ENCODE data around the gene OR5H15.
"Not testable (repeated sequence)": the region's sequence is repeated elsewhere in the genome, so short reads cannot be mapped to it uniquely, and the experiment has no call there.

The OR5H15 gene

GRCh38 chr3:98166396-98166795 lies at the start of gene OR5H15:
TSS of gene OR5H15 (plus strand) at chr3:98166696. CDS start at chr3:98168700, 2,004 bp downstream.
- no peak for DNase-seq (ENCODE audit: low read depth, low spot score)
- H3K27ac ChIP-seq: no peak within 1 kb of the TSS

DNA sequence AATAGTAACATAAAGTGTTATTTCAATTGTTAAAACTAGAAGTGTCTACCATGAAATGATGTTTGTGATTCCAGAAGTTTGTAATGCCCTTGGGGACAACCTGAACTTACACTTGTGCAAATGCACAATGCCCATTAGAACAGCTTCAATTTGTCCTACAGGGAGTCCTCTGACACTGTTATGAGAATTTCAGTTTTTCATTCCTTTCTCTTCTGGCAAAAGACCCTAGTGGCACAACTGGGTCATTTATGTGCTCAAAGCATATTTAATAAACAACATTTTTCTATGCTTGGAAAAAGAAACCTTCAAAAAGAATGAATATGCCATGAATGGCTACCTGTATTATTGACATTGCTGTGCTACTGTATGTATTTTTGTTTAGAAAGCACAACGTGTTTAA lies 36.1 kb upstream of the OR5H15 start, which contains the start of gene OR5H1:
Gene OR5H1 (plus strand): TSS at position 301 of the 400 bp plus-strand sequence. CDS start 1,977 bp downstream, outside the sequence.
- DNase-seq (ENCODE audit: low read depth, low spot score): no peak
- no peak within 1 kb of the TSS for H3K27ac ChIP-seq

DNA sequence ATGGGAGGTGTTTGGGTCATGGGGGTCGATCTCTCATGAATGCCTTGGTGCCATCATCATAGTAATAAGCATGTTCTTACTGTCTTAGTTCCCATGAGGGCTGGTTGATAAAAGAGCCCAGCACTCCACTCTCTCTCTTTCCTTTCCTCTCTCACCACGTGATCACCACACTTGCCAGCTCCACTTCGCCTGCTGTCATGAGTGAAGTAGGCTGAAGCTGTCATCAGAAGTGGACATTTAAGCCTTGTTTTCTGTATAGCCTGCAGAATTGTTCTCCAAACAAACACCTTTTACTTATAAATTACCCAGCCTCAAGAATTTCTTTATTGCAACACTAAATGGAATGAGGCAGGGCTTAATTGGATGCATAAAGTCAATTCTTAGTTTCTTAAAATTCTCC lies 29.9 kb upstream of the OR5H15 start:
- no peak overlapping the region for H3K27ac ChIP-seq
- no peak for DNase-seq (ENCODE audit: low read depth, low spot score)

DNA sequence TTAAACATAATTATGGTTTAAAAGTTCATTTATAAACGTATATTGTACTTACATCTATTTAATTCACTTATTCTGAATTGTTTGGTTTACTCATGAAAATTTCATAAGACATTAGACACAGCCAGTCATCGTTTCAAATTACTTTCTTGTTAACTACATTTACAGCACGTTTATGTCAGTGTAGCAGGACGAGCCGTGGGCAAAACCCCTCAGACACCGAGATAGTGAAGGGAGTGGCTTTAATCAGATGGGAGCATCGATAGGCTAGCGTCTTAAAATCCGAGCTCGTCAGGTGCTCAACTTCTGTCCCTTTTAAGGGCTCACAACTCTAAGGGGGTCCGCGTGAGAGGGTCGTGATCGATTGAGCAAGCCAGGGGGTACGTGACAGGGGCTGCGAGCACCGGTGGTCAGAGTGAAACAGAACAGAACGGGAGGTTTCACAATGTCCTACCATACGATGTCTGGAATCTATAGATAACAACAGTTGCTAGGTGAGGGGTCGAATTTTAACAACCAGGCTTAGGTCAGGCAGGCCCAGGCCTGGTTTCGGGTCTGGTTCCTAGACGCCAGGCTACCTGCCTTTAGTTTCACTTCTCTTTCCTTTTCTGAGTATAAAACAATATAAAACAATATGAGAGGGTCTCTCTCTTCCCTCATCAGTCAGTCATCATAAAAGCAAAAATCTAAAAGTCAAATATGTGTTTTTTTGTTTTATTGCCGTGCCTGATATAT lies 28.5 kb upstream of the OR5H15 start:
- H3K27ac ChIP-seq; DNase-seq (ENCODE audit: low read depth, low spot score): not testable (repeated sequence)

DNA sequence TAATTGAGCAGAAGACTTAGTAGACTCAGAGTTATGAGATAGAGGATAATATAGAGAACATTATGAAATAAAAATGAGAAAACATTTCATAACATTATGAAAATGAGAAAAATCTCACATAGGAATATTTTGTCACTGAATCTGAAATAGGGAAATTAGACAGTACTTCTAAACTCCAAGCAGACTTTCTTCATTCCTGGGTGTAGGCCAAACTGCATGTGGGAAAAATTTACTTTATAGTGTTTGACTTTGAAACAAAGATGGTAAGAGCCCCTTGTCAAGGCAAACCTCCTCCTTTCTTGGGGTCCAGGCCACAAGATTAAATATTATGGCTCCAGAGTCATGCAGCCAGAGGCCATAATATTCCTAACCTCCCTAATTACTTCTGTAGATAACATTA lies 26.0 kb upstream of the OR5H15 start:
- no peak for DNase-seq (ENCODE audit: low read depth, low spot score)
- no peak overlapping the region for H3K27ac ChIP-seq

DNA sequence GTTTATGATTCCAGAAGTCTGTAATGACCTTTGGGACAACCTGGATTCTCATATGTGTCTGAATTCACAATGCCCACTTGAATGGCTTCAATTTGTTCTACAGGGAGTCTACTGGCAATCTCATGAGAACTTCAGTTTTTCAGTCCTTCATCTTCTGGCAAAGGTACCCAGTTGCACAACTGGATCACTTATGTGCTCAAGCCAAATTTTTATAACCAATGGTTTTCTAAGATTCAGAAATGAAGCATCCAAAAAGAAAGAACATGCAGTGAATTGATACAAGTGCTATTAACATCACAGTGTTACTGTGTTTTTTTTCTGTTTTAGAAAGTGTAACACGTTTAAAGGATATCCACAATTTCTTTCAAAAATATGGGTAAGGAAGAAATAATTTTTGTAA lies 19.3 kb upstream of the OR5H15 start, which contains the start of gene OR5H14:
Gene OR5H14 (plus strand): TSS at position 301 of the 400 bp plus-strand sequence. CDS start 1,907 bp downstream, outside the sequence.
- no peak for DNase-seq (ENCODE audit: low read depth, low spot score)
- no peak within 1 kb of the TSS for H3K27ac ChIP-seq

GRCh38 chr3:98148751-98149150 lies 17.7 kb upstream of the OR5H15 start:
- no peak for DNase-seq (ENCODE audit: low read depth, low spot score)
- no peak overlapping the region for H3K27ac ChIP-seq

- DNase-seq (ENCODE audit: low read depth, low spot score); H3K27ac ChIP-seq: not testable (repeated sequence)
Measured at GRCh38 chr3:98149456-98149855, 17.0 kb upstream of the OR5H15 start.

GRCh38 chr3:98151241-98151640 lies 15.3 kb upstream of the OR5H15 start:
- H3K27ac ChIP-seq: no peak overlapping the region
- DNase-seq (ENCODE audit: low read depth, low spot score): no peak

DNA sequence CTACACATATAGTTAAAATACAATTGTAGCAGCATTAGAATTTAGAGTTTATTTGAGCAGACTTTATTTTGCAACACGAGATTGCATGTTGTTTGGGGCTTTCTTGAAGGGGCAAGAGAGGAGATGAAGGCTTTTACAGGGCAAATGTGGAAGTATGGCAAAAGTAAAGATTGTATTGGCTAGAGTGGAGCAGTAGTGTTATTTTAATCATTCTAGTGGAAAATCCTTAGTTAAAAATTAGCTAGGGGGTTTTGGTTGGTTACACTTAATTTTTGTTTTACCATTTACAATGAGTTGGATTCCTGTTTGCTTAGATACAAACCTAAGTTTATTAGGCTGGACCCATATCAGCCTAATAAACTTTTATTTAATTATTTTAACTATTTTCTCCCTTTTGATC lies 4.6 kb downstream of the OR5H15 start:
- DNase-seq (ENCODE audit: low read depth, low spot score): no peak

DNA sequence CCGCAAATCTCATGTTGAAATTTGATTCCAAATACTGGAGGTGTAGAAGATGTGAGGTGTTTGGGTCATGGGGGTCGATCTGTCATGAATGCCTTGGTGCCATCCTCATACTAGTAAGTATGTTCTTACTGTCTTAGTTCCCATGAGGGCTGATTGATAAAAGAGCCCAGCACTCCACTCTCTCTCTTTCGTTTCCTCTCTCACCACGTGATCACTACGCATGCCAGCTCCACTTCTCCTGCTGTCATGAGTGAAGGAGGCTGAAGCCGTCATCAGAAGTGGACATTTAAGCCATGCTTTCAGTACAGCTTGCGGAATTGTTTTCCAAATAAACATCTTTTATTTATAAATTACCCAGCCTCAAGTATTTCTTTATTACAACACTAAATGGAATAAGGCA lies 6.1 kb downstream of the OR5H15 start:
- no peak overlapping the region for H3K27ac ChIP-seq
- DNase-seq (ENCODE audit: low read depth, low spot score): no peak

More for the DNA sequence above, 4.6 kb downstream of the OR5H15 start:
- H3K27ac ChIP-seq: no peak overlapping the region

GRCh38 chr3:98180319-98180890 lies 13.9 kb downstream of the OR5H15 start:
- DNase-seq (ENCODE audit: low read depth, low spot score): no peak
- H3K27ac ChIP-seq: no peak overlapping the region

GRCh38 chr3:98182196-98182595 lies 15.7 kb downstream of the OR5H15 start:
- no peak overlapping the region for H3K27ac ChIP-seq
- no peak for DNase-seq (ENCODE audit: low read depth, low spot score)

DNA sequence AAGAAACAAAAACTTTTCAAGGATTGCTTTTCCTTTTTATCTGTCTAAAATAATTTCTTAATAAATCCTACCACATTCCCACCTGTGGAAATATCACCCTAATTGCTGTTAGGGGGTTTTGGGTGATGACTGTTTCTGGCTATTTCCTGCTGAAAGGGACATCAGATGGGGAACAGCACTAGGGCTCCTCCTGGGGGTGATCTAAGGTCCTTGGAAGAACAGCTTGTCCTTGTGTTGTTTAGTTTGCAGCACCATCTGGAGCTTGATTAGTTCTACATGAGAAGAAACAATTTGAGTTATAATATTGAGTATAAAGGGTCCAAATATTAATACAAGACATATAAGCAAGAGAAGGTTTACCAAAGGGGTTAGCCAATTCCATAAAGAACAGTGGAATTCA lies 18.7 kb downstream of the OR5H15 start:
- DNase-seq (ENCODE audit: low read depth, low spot score): no peak
- H3K27ac ChIP-seq: no peak overlapping the region

DNA sequence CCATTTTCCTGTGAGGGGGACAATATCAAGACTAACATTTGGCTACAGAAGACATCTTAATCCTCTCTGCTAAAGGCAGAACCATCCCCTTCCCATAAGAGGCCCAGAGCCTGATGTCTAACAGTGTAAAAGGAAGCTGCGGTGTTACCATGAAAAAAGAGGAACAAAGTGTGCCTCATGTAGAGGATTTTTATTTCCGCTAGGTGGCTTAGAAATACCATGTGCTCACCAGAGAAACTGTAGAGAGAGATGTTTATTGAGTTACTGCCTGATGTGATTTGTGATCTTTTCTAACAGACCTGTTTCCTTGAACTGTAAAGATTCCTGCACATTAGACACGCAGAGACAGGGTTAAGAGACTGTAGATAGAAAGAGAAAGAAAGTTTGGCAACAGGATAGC lies 22.0 kb downstream of the OR5H15 start:
- H3K27ac ChIP-seq: no peak overlapping the region
- DNase-seq (ENCODE audit: low read depth, low spot score): no peak

DNA sequence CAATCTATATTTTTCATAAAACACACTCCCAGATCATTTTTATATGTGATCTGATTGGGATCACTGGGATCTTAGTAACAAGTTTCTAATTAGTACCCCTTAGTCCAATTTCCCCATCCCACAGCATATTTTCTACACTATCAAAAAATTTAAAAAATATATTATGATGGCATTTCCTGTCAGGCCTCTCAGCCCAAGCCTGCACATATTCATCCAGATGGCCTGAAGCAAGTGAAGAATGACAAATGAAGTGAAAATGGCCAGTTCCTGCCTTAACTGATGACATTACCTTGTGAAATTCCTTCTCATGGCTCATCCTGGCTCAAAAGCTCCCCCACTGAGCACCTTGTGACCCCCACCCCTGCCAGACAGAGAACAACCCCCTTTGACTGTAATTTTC lies 24.4 kb downstream of the OR5H15 start:
- not testable (repeated sequence) for DNase-seq (ENCODE audit: low read depth, low spot score); H3K27ac ChIP-seq

DNA sequence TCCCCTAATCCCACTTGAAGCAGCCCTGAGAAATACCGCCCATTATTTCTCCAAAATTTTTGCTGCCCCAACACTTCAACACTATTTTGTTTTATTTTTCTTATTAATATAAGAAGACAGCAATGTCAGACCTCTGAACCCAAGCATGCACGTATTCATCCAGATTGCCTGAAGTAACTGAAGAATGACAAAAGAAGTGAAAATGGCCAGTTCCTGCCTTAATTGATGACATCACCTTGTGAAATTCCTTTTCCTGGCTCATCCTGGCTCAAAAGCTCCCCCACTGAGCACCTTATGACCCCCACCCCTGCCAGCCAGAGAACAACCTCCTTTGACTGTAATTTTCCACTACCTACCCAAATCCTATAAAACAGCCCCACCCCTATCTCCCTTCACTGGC lies 29.8 kb downstream of the OR5H15 start:
- not testable (repeated sequence) for H3K27ac ChIP-seq; DNase-seq (ENCODE audit: low read depth, low spot score)

DNA sequence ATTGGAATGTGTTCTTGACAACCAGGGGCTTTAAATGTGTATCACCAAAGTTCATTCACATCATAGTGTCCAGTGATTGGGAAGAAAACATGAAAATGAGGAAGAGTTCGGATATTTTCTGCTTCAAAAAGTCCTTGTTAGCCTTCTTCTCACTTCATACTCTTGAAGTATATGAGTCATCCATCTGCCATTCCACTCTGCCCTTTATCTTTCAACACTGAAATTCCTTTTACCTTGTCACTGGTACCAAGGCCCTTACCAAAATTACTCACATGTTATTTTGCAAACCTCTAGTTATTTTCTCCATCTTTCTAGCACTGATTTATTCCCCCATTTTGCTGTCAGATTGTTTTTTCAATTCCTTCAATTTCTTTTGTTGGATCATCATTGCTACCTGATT lies 32.5 kb downstream of the OR5H15 start:
- no peak overlapping the region for H3K27ac ChIP-seq
- DNase-seq (ENCODE audit: low read depth, low spot score): no peak

DNA sequence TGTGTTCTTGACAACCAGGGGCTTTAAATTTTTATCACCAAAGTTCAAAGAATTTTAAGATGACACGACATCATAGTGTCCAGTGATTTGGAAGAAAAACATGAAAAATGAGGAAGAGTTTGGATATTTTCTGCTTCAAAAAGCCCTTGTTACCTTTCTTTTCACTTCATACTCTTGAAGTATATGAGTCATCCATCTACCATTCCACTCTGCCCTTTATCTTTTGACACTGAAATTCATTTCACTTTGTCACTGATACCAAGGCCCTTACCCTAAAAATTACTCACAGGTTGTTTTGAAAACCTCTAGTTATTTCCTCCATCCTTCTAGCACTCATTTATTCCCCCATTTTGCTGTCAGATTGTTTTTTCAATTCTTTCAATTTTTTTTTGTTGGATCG lies 42.7 kb downstream of the OR5H15 start:
- H3K27ac ChIP-seq: no peak overlapping the region
- DNase-seq (ENCODE audit: low read depth, low spot score): no peak

- no peak for DNase-seq (ENCODE audit: low read depth, low spot score)
- H3K27ac ChIP-seq: no peak overlapping the region
Measured at GRCh38 chr3:98213276-98213675, 46.8 kb downstream of the OR5H15 start.

DNA sequence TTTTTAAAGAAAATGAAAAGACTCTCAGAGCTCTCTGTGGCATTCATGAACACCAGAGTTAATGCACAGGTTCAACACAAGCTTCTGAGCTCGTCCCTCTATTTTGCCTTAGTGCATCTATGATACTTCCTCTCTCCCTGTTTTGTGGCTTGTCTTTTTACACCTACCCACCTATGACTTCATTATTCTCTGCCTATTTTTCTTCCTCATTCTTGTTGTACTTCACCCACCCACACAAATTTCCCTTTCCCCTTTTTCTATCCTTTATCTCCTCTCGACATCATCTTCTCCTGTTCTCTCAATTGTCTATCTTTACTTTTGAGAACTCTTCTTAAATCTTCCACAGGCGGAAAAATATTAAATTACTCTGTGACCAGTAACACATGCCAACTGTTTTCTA lies 48.6 kb downstream of the OR5H15 start:
- no peak overlapping the region for H3K27ac ChIP-seq
- no peak for DNase-seq (ENCODE audit: low read depth, low spot score)
